Muscle layer of duodenum (tissue), 2 donors: Measurements from ENCODE around the gene HOXB8.

Source experiments
- H3K27ac ChIP-seq: one replicate; pipeline ENCODE4 v1.7.0; 2013; ENCODE audit warnings: mild to moderate bottlenecking, low read length
- H3K27me3 ChIP-seq: one replicate; pipeline ENCODE4 v1.7.0; 2013; ENCODE audit warnings: low read depth, mild to moderate bottlenecking, control low read depth, low read length
- H3K36me3 ChIP-seq, 2 donors: one replicate each; pipeline ENCODE4 v1.7.0; 2013; ENCODE audit warnings: low read length in 2 of 2, control low read depth in 1 of 2, mild to moderate bottlenecking in 1 of 2; ENCODE audit not compliant: insufficient read depth in 2 of 2, control insufficient read depth in 1 of 2
- H3K4me1 ChIP-seq, 2 donors: one replicate each; pipeline ENCODE4 v1.7.0; 2013; ENCODE audit warnings: low read length in 2 of 2, mild to moderate bottlenecking in 2 of 2, control low read depth in 1 of 2, moderate library complexity in 1 of 2; ENCODE audit not compliant: insufficient read depth in 2 of 2, control insufficient read depth in 1 of 2
- H3K4me3 ChIP-seq, 2 donors: one replicate each; pipeline ENCODE4 v1.7.0; 2013; ENCODE audit warnings: low read length in 2 of 2, low read depth in 1 of 2, mild to moderate bottlenecking in 1 of 2
- H3K9me3 ChIP-seq, 2 donors: one replicate each; pipeline ENCODE4 v1.7.0; 2013; ENCODE audit warnings: low read length in 2 of 2, control low read depth in 1 of 2, mild to moderate bottlenecking in 1 of 2; ENCODE audit not compliant: control insufficient read depth in 1 of 2
- donor health status: healthy.

HOXB8 gene

GRCh38 chr17:48634493-48635208 lies 19.6 kb upstream of the HOXB8 start:
- peaks cover 97% of the 10 kb centered on the region for H3K27me3 ChIP-seq
- H3K27ac ChIP-seq: no peak overlapping the region
- H3K9me3 ChIP-seq: no peaks in the 10 kb centered on the region
- no peak overlapping the region for H3K4me3 ChIP-seq
- no peaks in the 10 kb centered on the region for H3K36me3 ChIP-seq
- H3K4me1 ChIP-seq: no peaks in the 10 kb centered on the region

DNA sequence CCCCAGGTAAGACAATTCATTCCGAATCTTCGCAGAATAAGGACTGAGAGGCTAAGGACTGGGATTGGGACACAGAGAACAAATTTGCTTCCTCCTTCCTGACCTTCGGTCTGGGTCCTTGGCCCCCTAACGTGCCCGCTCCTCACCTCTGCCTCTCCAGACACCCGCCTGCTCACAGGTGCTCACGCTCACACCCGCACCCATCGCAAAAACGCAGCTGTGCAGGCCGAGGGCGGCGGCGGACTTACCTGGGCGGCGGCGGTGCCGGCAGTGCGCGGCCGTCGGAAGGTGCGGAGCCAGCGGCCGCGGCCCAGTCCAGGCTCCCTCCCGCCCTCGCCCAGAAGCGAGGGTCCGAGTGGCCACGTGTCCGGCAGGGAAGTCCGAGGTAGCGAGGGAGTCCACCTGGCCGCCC lies 18.2 kb upstream of the HOXB8 start:
- Histone ChIP-seq H3K4me1 (no peaks in the 10 kb centered on the region), H3K4me3 (no peak overlapping the region), H3K9me3 (no peaks in the 10 kb centered on the region), H3K27ac (no peak overlapping the region), H3K36me3 (no peaks in the 10 kb centered on the region), H3K27me3 (peaks cover 98% of the 10 kb centered on the region)

DNA sequence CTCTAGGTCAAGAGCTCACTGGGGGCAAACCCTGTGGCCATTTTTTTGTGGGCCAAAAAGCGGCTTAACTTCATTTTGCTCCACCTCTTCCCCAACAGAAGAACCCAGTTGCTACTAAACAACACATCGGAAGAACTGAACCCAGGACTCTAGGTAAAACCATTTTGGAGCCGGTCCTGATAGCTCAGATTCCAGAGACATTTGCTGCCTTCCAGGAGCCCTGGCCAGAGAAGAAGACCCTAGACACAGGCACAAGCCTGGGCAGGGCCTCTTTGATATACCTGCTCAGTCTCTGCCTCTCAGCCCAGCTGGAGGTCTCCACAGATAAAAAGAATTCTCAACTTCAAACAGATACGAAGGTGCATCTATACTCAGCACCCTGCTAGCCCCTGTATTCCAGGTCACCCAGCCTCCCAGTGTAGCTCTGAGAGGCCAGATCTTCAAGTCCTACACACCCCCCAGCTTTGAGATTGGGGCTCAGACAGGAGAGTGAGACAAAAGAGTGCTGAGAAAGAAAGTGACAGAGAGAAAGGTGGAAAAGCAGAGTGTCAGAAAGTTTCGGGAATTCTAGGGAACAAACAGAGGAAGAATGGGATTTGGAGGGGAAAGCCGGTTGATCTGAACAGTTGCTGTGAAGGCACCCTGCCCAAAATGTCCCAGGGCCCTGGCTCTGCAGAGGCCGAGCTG lies 17.6 kb upstream of the HOXB8 start:
- Histone ChIP-seq H3K27me3 (peaks cover 98% of the 10 kb centered on the region), H3K9me3 (no peaks in the 10 kb centered on the region), H3K4me1 (no peaks in the 10 kb centered on the region), H3K27ac (no peak overlapping the region), H3K4me3 (no peak overlapping the region), H3K36me3 (no peaks in the 10 kb centered on the region)

DNA sequence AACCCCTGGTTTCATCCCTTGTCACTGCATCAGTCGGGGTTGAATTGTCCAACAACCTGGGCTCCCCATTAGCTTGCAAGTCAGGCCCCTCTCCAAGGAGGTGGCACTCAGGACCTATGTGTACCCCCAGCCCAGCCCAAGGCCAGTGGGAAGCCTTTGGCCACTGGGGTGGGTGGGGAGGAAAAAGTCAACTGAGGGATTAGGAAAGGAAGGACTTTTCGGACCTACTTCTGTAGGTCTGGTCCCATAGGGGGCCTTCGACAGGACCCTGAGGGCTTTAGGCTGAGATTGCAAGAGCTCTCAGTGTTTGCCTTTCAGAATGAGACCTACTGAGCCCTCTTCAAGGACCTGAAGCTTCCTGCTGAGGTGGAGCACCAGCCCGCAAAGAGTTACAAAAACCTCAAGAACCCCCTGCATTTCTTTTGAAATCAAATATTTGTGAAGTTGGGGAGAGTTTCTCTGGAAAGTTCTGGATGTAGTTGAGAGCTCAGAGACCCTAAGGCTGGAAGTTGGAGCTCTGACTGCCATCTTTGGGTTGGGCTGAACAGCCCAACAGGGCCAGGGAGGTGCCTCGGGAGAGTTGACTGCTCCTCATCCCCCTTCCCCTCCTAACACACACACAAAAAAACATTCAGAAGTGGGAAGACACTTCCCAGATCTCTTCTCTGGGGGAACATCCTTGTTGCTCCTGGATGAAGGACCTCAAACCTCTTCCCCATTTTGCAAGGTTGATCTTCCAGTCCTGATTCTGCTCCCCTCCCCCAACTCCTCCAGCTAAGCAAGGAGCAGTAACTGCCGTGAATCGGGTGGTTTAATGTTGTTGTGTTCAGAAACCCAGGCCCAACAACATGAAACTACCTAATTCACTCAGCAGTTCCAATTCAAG lies 16.8 kb upstream of the HOXB8 start:
- Histone ChIP-seq H3K27ac (no peak overlapping the region), H3K4me3 (no peak overlapping the region), H3K9me3 (no peaks in the 10 kb centered on the region), H3K4me1 (peaks cover 0 to under 1% of the 10 kb centered on the region in 2 donors), H3K27me3 (peaks cover 98% of the 10 kb centered on the region), H3K36me3 (no peaks in the 10 kb centered on the region)

DNA sequence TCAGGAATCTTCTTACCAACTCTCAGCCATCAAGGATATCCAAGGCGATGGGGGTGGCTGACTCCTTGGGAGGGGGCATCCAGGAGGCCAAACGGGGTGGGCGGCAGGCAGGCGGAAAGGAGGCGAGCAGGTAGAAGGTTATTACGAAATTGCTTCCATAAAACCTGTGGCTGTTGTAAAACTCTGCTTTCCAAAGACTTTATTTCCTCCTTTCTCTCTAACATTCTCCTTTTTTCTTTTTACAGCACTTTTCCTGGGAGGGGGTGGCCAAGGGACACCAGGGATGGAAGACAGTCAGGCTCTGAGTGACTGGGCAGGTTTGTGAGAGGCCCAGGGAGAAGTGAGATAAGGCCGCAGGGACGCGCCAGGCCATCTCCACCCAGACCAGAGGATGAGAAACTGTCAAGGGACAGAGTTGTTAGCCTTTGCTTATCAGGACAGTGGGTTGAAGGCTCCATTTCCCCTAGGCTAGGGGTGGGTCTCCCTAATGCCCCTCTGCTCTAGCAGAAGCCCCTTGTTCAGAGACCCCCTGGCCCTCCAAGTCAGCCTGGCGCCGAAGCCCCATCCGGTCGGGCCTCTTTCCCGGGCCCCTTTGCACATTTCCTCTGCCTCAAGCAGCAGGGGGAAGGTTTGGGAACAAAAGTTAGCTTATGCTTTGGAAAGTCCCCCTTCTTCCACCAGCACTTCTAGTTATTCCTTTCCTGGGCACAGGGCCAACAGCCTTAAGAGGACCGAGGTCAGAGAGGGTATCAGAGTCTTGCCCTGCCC lies 16.0 kb upstream of the HOXB8 start:
- Histone ChIP-seq H3K27me3 (peaks cover 98% of the 10 kb centered on the region), H3K36me3 (no peaks in the 10 kb centered on the region), H3K4me3 (no peak overlapping the region), H3K27ac (no peak overlapping the region), H3K9me3 (no peaks in the 10 kb centered on the region), H3K4me1 (peaks cover 0 to 7% of the 10 kb centered on the region in 2 donors)

GRCh38 chr17:48630009-48630924 lies 15.2 kb upstream of the HOXB8 start:
- Histone ChIP-seq H3K27me3 (peaks cover 97% of the 10 kb centered on the region), H3K27ac (no peak overlapping the region), H3K4me1 (peaks cover 0 to 15% of the 10 kb centered on the region in 2 donors), H3K4me3 (no peak overlapping the region), H3K9me3 (no peaks in the 10 kb centered on the region), H3K36me3 (no peaks in the 10 kb centered on the region)

DNA sequence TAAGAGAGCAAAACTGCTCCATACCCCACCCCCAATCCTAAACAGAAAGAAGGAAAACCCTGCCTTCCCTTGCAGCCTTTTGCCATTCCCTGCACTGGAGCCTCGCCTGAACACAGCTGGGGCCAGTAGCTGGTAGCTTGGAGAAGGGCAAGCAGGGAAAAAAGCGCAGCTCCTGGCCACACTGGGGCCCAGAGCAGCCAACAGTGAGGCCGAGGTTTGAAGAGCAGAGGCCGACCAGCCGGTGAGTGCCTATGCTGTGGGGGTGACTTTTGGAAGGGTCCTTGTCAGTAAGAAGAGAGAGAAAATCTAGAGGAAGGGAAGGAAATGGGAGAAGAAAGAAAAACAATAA lies 14.3 kb upstream of the HOXB8 start:
- peaks cover 0 to 23% of the 10 kb centered on the region in 2 donors for H3K4me1 ChIP-seq
- H3K9me3 ChIP-seq: no peaks in the 10 kb centered on the region
- H3K4me3 ChIP-seq: no peak overlapping the region
- no peaks in the 10 kb centered on the region for H3K36me3 ChIP-seq
- H3K27ac ChIP-seq: no peak overlapping the region
- peaks cover 97% of the 10 kb centered on the region for H3K27me3 ChIP-seq

GRCh38 chr17:48628649-48629410 lies 13.7 kb upstream of the HOXB8 start:
- H3K36me3 ChIP-seq: no peaks in the 10 kb centered on the region
- H3K27ac ChIP-seq: no peak overlapping the region
- H3K9me3 ChIP-seq: no peaks in the 10 kb centered on the region
- H3K27me3 ChIP-seq: peaks cover 97% of the 10 kb centered on the region
- H3K4me1 ChIP-seq: peaks cover 0 to 23% of the 10 kb centered on the region in 2 donors
- H3K4me3 ChIP-seq: no peak overlapping the region

DNA sequence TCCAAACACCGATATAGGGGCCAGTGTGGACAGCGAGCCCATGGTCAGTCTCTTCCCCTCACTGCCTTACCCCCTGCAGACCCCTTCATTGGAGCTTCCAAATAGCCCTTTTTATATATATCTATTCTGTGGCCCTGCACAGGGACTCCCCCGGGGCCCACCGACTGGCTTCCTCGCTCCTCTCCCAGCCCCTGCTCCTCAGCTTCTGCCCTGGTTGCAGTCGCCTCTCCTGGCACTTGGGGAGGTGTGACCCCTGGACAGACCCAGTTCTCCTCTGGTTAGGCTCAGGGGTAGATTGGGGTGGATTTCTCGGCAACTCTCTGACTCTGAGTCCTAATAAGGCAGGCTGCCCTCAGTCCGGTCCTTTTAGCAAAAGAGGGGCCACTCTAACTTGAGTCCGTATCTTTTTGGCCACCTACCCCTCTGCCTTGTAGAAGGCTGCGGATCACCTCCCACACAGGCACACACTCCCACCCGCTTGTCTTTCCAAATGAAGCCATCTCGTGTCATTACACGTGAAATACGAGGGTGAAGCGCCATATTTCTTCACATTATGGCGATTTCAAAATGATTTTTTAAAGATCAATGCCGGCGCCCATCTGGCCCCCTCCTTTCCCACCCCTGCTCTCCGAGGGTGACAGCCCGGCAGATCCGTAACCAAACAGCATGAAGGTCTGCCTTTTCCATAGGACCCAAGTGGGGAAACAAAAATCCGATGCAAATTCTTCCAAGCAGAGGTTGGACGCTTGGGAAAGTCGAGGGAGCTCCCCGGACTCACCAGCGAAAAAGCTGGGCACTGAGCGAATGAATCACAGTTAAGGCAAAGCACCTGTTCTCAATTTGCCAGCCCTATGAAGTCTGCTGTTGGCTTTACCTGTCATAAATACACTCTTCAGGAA lies 12.8 kb upstream of the HOXB8 start:
- Histone ChIP-seq H3K4me1 (peaks cover 0 to 23% of the 10 kb centered on the region in 2 donors), H3K36me3 (no peaks in the 10 kb centered on the region), H3K27ac (no peak overlapping the region), H3K4me3 (no peak overlapping the region), H3K27me3 (peaks cover 97% of the 10 kb centered on the region), H3K9me3 (no peaks in the 10 kb centered on the region)
